HFFc6 (cell line): ENCODE measurements around the gene IRF8. TPM values are rescaled to one million over a fixed set of nuclear protein-coding genes. Genes with fewer than 3 reads are reported as not detected.

ENCODE experiments used
- DNase-seq: peaks from one replicate; pipeline ENCODE4 v3.0.0-alpha.2; 2018
- H3K27ac Mint-ChIP-seq: 2 replicates; pipeline ENCODE4 v1.8.0; 2020; ENCODE audit warnings: mild to moderate bottlenecking, mixed read lengths
- H3K27me3 Mint-ChIP-seq: 2 replicates; pipeline ENCODE4 v1.8.0; 2021; ENCODE audit warnings: mild to moderate bottlenecking, moderate library complexity, mixed read lengths; ENCODE audit not compliant: insufficient read depth
- H3K36me3 Mint-ChIP-seq: 2 replicates; pipeline ENCODE4 v1.8.0; 2021; ENCODE audit warnings: low read depth, mixed read lengths
- H3K4me1 Mint-ChIP-seq: 2 replicates; pipeline ENCODE4 v1.8.0; 2020; ENCODE audit warnings: low read depth, mixed read lengths
- H3K4me3 Mint-ChIP-seq: 2 replicates; pipeline ENCODE4 v1.8.0; 2020; ENCODE audit warnings: mild to moderate bottlenecking, moderate library complexity, mixed read lengths
- H3K9me3 Mint-ChIP-seq: 2 replicates; pipeline ENCODE4 v1.8.0; 2020; ENCODE audit warnings: mild to moderate bottlenecking, mixed read lengths
- total RNA-seq, 6 experiments: library from RNA; stranded (reverse); fragmentation: NEBNext Ultra II Directional; extraction: Animal tissue kit (Norgen Biotek cat#: 25700); gene quantifications; 2 replicates in 1 of 6; 3 replicates in 5 of 6; pipeline ENCODE4 v1.2.3, GENCODE V29; 2021
- TF ChIP-seq, protein P1 (sequence below): fragments of 200-600 bp; sonication (generic); IDR thresholded peaks from 2 replicates; pipeline ENCODE4 v1.5.0; 2021; ENCODE audit warnings: antibody characterized with exemption, mild to moderate bottlenecking

Gene IRF8
- total RNA-seq, 6 experiments from 2014 or later = not detected

DNA sequence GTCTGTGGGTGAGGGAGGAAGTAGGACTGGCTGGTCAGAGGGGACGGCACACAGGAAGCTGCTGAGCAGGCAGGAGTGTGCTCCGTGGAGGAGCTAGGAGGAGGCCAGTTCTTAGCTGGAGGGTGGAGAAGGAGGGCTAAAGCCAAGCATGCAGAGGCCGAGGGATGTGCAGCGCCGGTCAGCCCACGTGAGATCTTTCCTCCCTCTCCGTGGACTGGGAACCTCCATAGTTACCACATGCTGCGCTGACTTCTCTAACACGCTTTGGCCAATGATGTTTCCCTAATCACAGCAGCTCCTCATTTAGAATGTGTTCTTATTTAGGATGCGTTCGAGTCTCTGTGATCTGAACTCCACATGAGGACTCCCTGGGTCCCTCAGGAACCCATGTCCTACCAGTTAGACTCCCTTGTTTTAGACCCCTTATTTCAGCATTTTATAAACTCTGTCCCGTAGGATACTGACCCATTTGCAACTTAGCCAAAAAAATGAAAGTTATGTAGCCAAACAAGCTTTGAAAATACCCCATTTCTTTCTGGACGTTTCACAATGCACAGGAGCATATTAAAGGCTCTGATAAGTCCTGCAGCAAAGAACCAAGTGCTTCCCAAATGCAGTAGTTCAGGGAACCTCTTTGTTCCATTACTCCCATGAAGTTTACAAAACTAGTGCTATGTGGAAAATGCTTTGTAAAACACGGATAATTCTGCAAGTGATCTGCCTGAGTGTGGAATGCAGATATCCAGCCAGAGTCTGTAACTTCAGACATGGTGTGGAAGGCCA lies 51.4 kb downstream of the IRF8 start:
- no peak for DNase-seq
- Mint-ChIP-seq H3K27ac (no peak overlapping the region), H3K36me3 (no peaks in the 10 kb centered on the region), H3K9me3 (no peaks in the 10 kb centered on the region), H3K27me3 (peaks cover 69% of the 10 kb centered on the region), H3K4me1 (no peaks in the 10 kb centered on the region), H3K4me3 (no peak overlapping the region)
- TF ChIP-seq, protein P1, sequence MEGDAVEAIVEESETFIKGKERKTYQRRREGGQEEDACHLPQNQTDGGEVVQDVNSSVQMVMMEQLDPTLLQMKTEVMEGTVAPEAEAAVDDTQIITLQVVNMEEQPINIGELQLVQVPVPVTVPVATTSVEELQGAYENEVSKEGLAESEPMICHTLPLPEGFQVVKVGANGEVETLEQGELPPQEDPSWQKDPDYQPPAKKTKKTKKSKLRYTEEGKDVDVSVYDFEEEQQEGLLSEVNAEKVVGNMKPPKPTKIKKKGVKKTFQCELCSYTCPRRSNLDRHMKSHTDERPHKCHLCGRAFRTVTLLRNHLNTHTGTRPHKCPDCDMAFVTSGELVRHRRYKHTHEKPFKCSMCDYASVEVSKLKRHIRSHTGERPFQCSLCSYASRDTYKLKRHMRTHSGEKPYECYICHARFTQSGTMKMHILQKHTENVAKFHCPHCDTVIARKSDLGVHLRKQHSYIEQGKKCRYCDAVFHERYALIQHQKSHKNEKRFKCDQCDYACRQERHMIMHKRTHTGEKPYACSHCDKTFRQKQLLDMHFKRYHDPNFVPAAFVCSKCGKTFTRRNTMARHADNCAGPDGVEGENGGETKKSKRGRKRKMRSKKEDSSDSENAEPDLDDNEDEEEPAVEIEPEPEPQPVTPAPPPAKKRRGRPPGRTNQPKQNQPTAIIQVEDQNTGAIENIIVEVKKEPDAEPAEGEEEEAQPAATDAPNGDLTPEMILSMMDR = no peak

DNA sequence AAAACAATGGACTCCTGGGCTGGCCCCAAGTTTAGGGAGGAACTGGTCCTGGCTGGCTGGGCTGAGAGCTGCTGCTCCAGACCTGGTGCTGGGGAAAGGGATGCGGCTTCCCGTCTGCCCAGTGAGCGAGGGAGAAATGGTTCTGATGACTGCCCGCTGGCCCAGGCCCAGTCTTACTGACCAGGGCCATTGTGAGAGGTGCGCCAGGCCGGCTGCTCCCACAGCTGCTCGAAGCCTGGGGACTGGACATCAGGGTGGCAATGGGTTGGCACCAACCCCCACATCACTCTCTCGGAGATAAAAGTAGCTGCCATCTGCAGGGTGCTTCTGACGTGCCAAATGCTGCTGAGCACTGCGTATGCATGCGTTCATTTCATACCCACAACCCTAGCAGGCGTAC lies 53.2 kb downstream of the IRF8 start:
- no peak overlapping the region for H3K4me3 Mint-ChIP-seq
- no peaks in the 10 kb centered on the region for H3K4me1 Mint-ChIP-seq
- TF ChIP-seq, protein P1 = no peak
- DNase-seq = no peak
- no peaks in the 10 kb centered on the region for H3K9me3 Mint-ChIP-seq
- H3K27me3 Mint-ChIP-seq = peaks cover 69% of the 10 kb centered on the region
- no peak overlapping the region for H3K27ac Mint-ChIP-seq
- no peaks in the 10 kb centered on the region for H3K36me3 Mint-ChIP-seq

DNA sequence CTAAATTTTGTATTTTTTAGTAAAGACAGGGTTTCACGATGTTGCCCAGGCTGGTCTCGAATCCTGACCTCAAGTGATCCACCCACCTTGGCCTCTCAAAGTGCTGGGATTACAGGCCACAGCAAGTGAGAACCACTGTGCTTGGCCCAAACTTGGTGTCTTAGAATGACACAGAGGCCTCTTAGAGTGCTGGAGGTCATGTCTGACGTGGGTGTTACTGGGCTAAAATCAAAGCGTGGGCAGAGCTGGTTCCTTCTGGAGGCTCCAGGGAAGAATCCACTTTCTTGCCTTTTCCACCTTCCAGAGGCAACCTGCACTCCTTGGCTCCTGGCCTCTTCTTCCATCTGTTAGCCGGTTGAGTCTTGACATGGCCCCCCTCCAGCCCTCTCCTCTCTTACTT lies 53.8 kb downstream of the IRF8 start:
- Mint-ChIP-seq H3K4me3 (no peak overlapping the region), H3K9me3 (no peaks in the 10 kb centered on the region), H3K27ac (no peak overlapping the region), H3K27me3 (peaks cover 73% of the 10 kb centered on the region), H3K36me3 (no peaks in the 10 kb centered on the region), H3K4me1 (no peaks in the 10 kb centered on the region)
- TF ChIP-seq, protein P1 = no peak
- DNase-seq = no peak

DNA sequence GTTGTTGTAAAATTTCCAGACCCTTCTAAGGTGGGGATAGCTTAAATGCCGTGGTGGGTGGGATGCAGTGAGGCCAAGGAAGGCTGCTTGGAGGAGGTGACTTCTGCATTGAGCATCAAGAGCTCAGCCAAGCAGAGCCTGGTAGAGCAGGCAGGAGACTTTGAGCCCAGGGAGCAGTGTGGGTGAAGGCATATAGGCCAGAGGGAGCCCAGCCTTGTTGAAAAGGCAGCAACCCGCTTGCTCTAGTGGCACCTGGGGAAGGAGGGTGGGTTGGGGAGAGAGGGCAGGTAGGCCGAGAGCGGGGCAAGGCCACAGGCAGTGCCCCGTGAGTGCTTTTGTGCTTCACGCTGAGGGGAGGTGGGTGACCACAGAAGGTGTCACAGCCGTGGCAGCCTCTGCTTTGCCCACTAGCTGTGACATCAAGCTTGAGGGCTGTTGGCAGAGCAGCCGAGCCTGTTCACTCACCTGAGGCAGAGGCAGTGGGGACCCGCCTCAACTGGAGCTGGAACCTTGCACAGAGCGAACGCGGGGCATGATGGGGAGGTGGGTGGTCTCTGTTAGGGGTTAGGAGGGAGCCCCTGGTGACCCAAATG lies 56.1 kb downstream of the IRF8 start:
- Mint-ChIP-seq H3K4me3 (no peak overlapping the region), H3K36me3 (no peaks in the 10 kb centered on the region), H3K27ac (no peak overlapping the region), H3K4me1 (no peaks in the 10 kb centered on the region), H3K27me3 (peaks cover 78% of the 10 kb centered on the region), H3K9me3 (no peaks in the 10 kb centered on the region)
- TF ChIP-seq, protein P1 = no peak
- no peak for DNase-seq

DNA sequence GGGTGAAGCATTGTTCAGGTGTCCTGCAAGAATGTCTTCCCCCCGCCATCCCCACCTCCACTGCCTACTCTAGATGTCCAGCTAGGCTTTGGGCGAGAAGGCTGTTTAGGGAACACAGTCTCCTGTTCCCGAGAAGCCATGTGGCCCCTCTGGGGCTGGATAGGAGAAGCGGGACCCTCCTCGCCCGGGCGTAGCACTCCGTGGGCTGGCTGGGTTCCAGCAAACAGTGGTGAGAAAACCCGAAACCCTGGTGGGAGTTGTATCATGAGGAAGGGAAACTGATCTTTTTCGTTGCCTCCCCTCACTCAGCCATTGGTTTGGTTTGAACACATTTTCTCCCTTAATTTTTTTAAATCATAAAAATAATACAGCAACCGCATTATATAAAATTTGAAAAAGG lies 56.6 kb downstream of the IRF8 start:
- H3K4me1 Mint-ChIP-seq = no peaks in the 10 kb centered on the region
- no peaks in the 10 kb centered on the region for H3K9me3 Mint-ChIP-seq
- TF ChIP-seq, protein P1 = no peak
- no peak overlapping the region for H3K27ac Mint-ChIP-seq
- peaks cover 83% of the 10 kb centered on the region for H3K27me3 Mint-ChIP-seq
- no peaks in the 10 kb centered on the region for H3K36me3 Mint-ChIP-seq
- H3K4me3 Mint-ChIP-seq = no peak overlapping the region
- DNase-seq = no peak
